GM12878 (cell line): ENCODE results near the gene LIMD2. TPM values are rescaled to one million over a fixed set of nuclear protein-coding genes. Genes with fewer than 3 reads are reported as not detected.

ENCODE experiments used
- ATAC-seq: fragments of 200-7000 bp; cut with Tn5 transposase; 3 replicates; pipeline ENCODE4 v1.9.1; 2020; ENCODE audit warnings: mild to moderate bottlenecking, moderate library complexity
- BruUV-seq: library from RNA; stranded (reverse); fragments of 400-500 nt; replicated peaks from 2 replicates; lab custom pipeline; 2021; lab: Mats Ljungman, UMichigan
- CTCF ChIA-PET: fragments of 300-600 bp; sonication (Branson Sonifier 250); formaldehyde crosslinking; extraction: SDS; loops from one replicate; lab custom pipeline; 2021; ENCODE audit warnings: inconsistent platforms; lab: Yijun Ruan, JAX
- POLR2A ChIA-PET: fragments of 350-600 bp; formaldehyde crosslinking; extraction: SDS; loops from one replicate; lab custom pipeline; 2021; ENCODE audit warnings: inconsistent platforms; lab: Charles Lee
- RAD21 ChIA-PET: fragments of 300-600 bp; sonication (Branson Sonifier 250); formaldehyde crosslinking; loops from one replicate; lab custom pipeline; 2023; ENCODE audit warnings: antibody characterized with exemption; ENCODE audit not compliant: unreplicated experiment; lab: Charles Lee
- SMC1A ChIA-PET: fragments of 300-600 bp; sonication (Branson Sonifier 250); formaldehyde crosslinking; loops from one replicate; lab custom pipeline; 2023; ENCODE audit not compliant: unreplicated experiment, uncharacterized antibody; lab: Charles Lee
- DNase-seq: peaks from one replicate; pipeline ENCODE4 v3.0.0-alpha.2; 2011; ENCODE audit warnings: low read depth, low spot score
- FAIRE-seq: peaks from 3 replicates; lab custom pipeline; 2011; peaks lifted over from hg19 to GRCh38; lab: Jason Lieb, UNC
- H2AFZ ChIP-seq: 2 replicates; pipeline ENCODE4 v1.6.0; 2011; ENCODE audit warnings: low read depth, low read length, control low read depth; ENCODE audit not compliant: control insufficient read depth
- H3K27ac ChIP-seq: 2 replicates; pipeline ENCODE4 v1.5.1; 2011; ENCODE audit warnings: control low read depth; ENCODE audit not compliant: control insufficient read depth, insufficient read depth
- H3K27me3 ChIP-seq, 2 experiments: replicated peaks in 1 of 2; 2 replicates each; pipeline versions ENCODE4 v1.6.0 to v1.6.1; 2011; ENCODE audit warnings: low read length in 1 of 2; ENCODE audit not compliant: control insufficient read depth in 2 of 2, insufficient read depth in 2 of 2
- H3K36me3 ChIP-seq, 2 experiments: 2 replicates each; pipeline ENCODE4 v1.5.1; 2011; ENCODE audit warnings: low read length in 1 of 2; ENCODE audit not compliant: control insufficient read depth in 2 of 2, insufficient read depth in 2 of 2
- H3K4me1 ChIP-seq: 2 replicates; pipeline ENCODE4 v1.6.1; 2011; ENCODE audit warnings: mild to moderate bottlenecking, low read length, moderate library complexity, mixed read lengths; ENCODE audit not compliant: control insufficient read depth, insufficient read depth
- H3K4me2 ChIP-seq: 2 replicates; pipeline ENCODE4 v1.6.0; 2011; ENCODE audit warnings: control low read depth; ENCODE audit not compliant: control insufficient read depth, insufficient read depth
- H3K4me3 ChIP-seq: fragments of 200-600 bp; sonication (generic); 2 replicates; pipeline ENCODE4 v1.5.1; 2016
- H3K79me2 ChIP-seq: 2 replicates; pipeline ENCODE4 v1.6.0; 2011; ENCODE audit warnings: low read length; ENCODE audit not compliant: control insufficient read depth, insufficient read depth
- H3K9ac ChIP-seq: 2 replicates; pipeline ENCODE4 v1.8.0; 2011; ENCODE audit warnings: low read length, control low read depth, mixed read lengths; ENCODE audit not compliant: control insufficient read depth, insufficient read depth
- H3K9me3 ChIP-seq: replicated peaks from 3 replicates; pipeline ENCODE4 v1.5.1; 2011; ENCODE audit warnings: mild to moderate bottlenecking, low read length; ENCODE audit not compliant: control insufficient read depth, insufficient read depth
- H4K20me1 ChIP-seq: 2 replicates; pipeline ENCODE4 v1.6.0; 2011; ENCODE audit not compliant: control insufficient read depth, insufficient read depth
- BACH1 ChIP-seq: fragments of 450-650 bp; IDR thresholded peaks from 2 replicates; pipeline ENCODE4 v1.6.1; 2017; ENCODE audit warnings: mild to moderate bottlenecking, borderline replicate concordance
- BCL3 ChIP-seq: IDR thresholded peaks from 2 replicates; pipeline ENCODE4 v1.6.1; 2011; ENCODE audit warnings: borderline replicate concordance, low read depth, mild to moderate bottlenecking, moderate library complexity, low read length; ENCODE audit not compliant: insufficient read depth, poor library complexity, severe bottlenecking
- FOS ChIP-seq: IDR thresholded peaks from 3 replicates; pipeline ENCODE4 v1.6.1; 2011; ENCODE audit warnings: borderline replicate concordance; ENCODE audit not compliant: insufficient read length; ENCODE audit errors: extremely low read depth
- FOXM1 ChIP-seq: IDR thresholded peaks from 2 replicates; pipeline ENCODE4 v1.6.1; 2012; ENCODE audit warnings: low read depth, mild to moderate bottlenecking, inconsistent platforms, low read length, moderate library complexity
- HCFC1 ChIP-seq: fragments of 150-350 bp; IDR thresholded peaks from 2 replicates; pipeline ENCODE4 v1.6.1; 2014; ENCODE audit warnings: low read length
- MTA3 ChIP-seq: IDR thresholded peaks from 2 replicates; pipeline ENCODE4 v1.6.1; 2012; ENCODE audit warnings: low read length, inconsistent platforms, borderline replicate concordance
- NRF1 ChIP-seq: conservative IDR thresholded peaks from 2 replicates; pipeline ENCODE4 v1.6.1; 2011; ENCODE audit warnings: mild to moderate bottlenecking, low read depth, low read length, improper control_type of control experiment
- PAX5 ChIP-seq: IDR thresholded peaks from 2 replicates; pipeline ENCODE4 v1.6.1; 2011; ENCODE audit warnings: low read depth, low read length, borderline replicate concordance
- PKNOX1 ChIP-seq: fragments of 450-650 bp; IDR thresholded peaks from 2 replicates; pipeline ENCODE4 v1.6.1; 2016; ENCODE audit warnings: mild to moderate bottlenecking
- PML ChIP-seq: IDR thresholded peaks from 2 replicates; pipeline ENCODE4 v1.6.1; 2012; ENCODE audit warnings: low read length, inconsistent platforms
- POLR2A ChIP-seq: IDR thresholded peaks from 2 replicates; pipeline ENCODE4 v1.6.1; 2011; ENCODE audit warnings: low read depth, mild to moderate bottlenecking, low read length
- POLR2AphosphoS2 ChIP-seq: IDR thresholded peaks from 2 replicates; pipeline ENCODE4 v1.6.1; 2011; ENCODE audit warnings: low read depth, mild to moderate bottlenecking, low read length, improper control_type of control experiment, moderate library complexity
- POLR2AphosphoS5 ChIP-seq: IDR thresholded peaks from 2 replicates; pipeline ENCODE4 v1.6.1; 2011; ENCODE audit warnings: mild to moderate bottlenecking, low read length, inconsistent platforms
- SIN3A ChIP-seq: IDR thresholded peaks from 2 replicates; pipeline ENCODE4 v1.6.1; 2012; ENCODE audit warnings: low read depth, low read length, improper control_type of control experiment
- SMAD5 ChIP-seq: IDR thresholded peaks from 2 replicates; pipeline ENCODE4 v1.6.1; 2016; ENCODE audit warnings: antibody characterized with exemption, low read depth
- SPI1 ChIP-seq: IDR thresholded peaks from 2 replicates; pipeline ENCODE4 v1.6.1; 2011; ENCODE audit warnings: low read depth, mild to moderate bottlenecking, low read length, moderate library complexity, borderline replicate concordance; ENCODE audit not compliant: insufficient read depth
- SREBF1 ChIP-seq: IDR thresholded peaks from 2 replicates; pipeline ENCODE4 v1.6.1; 2012; ENCODE audit warnings: mild to moderate bottlenecking, low read length
- TCF3 ChIP-seq: IDR thresholded peaks from 2 replicates; pipeline ENCODE4 v1.6.1; 2012; ENCODE audit warnings: low read depth, mild to moderate bottlenecking, low read length, borderline replicate concordance; ENCODE audit not compliant: insufficient read depth
- YY1 ChIP-seq: IDR thresholded peaks from 2 replicates; pipeline ENCODE4 v1.6.1; 2011; ENCODE audit warnings: low read depth, mild to moderate bottlenecking, low read length
- ZBED1 ChIP-seq: IDR thresholded peaks from 2 replicates; pipeline ENCODE4 v1.6.1; 2016; ENCODE audit warnings: borderline replicate concordance
- WGBS: methylation state at CpG from one replicate; pipeline ENCODE4 v1.1.6; 2016; ENCODE audit warnings: low lambda C conversion rate; ENCODE audit not compliant: insufficient replicate concordance, insufficient coverage; ENCODE audit errors: missing lambda C conversion rate; 5-methylcytosine and 5-hydroxymethylcytosine counted together
- in situ Hi-C: fragments of 300-500 bp; cut with MboI; formaldehyde crosslinking; loops from 9 replicates; pipeline ENCODE4 v1.14.3; 2018; ENCODE audit warnings: mixed read lengths
- intact Hi-C: fragments of 100-400 bp; cut with micrococcal nuclease; formaldehyde crosslinking; loops from one replicate; pipeline ENCODE4 v1.14.2; 2022; ENCODE audit not compliant: unreplicated experiment
- polyA plus RNA-seq, 11 experiments: library from polyadenylated mRNA; depleted of rRNA in 4 of 11; unstranded in 6 of 11; stranded (reverse) in 5 of 11; fragments of >200 nt; fragmentation: Nextera tagmentation in 4 of 11; fragmentation: Illumina TruSeq in 1 of 11; extraction: Ambion mirVana in 4 of 11; extraction: Trizol in 1 of 11; gene quantifications; 1 replicate in 1 of 11; 2 replicates in 10 of 11; pipeline versions ENCODE4 v1.2.1 to v1.2.3, GENCODE V29; 2011 to 2016; ENCODE audit warnings: inconsistent platforms in 2 of 11, missing spikeins in 2 of 11, low read depth in 1 of 11
- total RNA-seq, 4 experiments: library from RNA; depleted of rRNA in 3 of 4; stranded (reverse); fragments of >200 nt in 3 of 4; fragmentation: Illumina TruSeq in 1 of 4; extraction: Trizol in 1 of 4; gene quantifications; 2 replicates each; pipeline versions ENCODE4 v1.2.1 to v1.2.3, GENCODE V29; 2013 to 2021

The LIMD2 gene
- total and polyA plus RNA-seq, 10 of the 15 experiments (the other 5 are each of a cell fraction or from before 2014, with no cell fraction given), result 1.1 to 339 (median 181) TPM

- ATAC-seq (no peak), FAIRE-seq (peak; percentile 41), DNase-seq (no peak)
- RAD21 ChIA-PET, result interaction anchor here (0.6 to 2.1 kb wide), 7 partner anchors 46 to 270 kb away, joined by 3 to 8 read pairs (median 4); partner anchors contain the start of genes CCDC47 and MAP3K3
- Histone ChIP-seq H3K79me2 (peaks cover 34% of the 10 kb centered on the region), H3K27me3 (no peaks in the 10 kb centered on the region), H3K36me3 (peaks cover 14 to 25% of the 10 kb centered on the region in 2 experiments; a peak in 3 of 4 replicates), H3K4me3 (no peak overlapping the region), H2AFZ (no peak overlapping the region), H3K4me2 (peak overlapping the region; percentile 84), H3K4me1 (peaks cover 27% of the 10 kb centered on the region), H4K20me1 (no peaks in the 10 kb centered on the region), H3K9me3 (no peaks in the 10 kb centered on the region), H3K27ac (peak overlapping the region; percentile 52), H3K9ac (no peak overlapping the region; the same call in 1 of the 2 replicates)
- SMC1A ChIA-PET, result interaction anchor here (0.7 to 1.7 kb wide), 4 partner anchors 47 to 91 kb away, joined by 3 to 6 read pairs (median 4); partner anchors contain the start of gene MAP3K3
- CTCF ChIA-PET, result interaction anchor here (0.8 to 3.3 kb wide), 10 partner anchors 11 to 454 kb away, joined by 3 to 12 read pairs (median 4); no protein-coding TSS in a partner anchor
- WGBS, result 19% methylated on average over 15 of the region's 15 CpGs
- in situ Hi-C loops (no loop called here), intact Hi-C loops (loop anchor here (5.0 to 10.0 kb wide), 3 partner anchors 140 to 270 kb away; partner anchors contain the start of genes DCAF7 and SMARCD2)
- POLR2A ChIA-PET, result interaction anchor here (0.6 to 2.1 kb wide), 14 partner anchors 9 to 1616 kb away, joined by 3 to 11 read pairs (median 4); partner anchors contain the start of genes CCDC47 and DDX42
- TSS peak; percentile 52 for BruUV-seq
- TF ChIP-seq FOXM1 (no peak), SIN3A (no peak), MTA3 (peak; percentile 82; the same call in 1 of the 2 replicates), PKNOX1 (0 out of 2 replicates have a peak, but pooled peaks have one; percentile 7), TCF3 (0 out of 2 replicates have a peak, but pooled peaks have one; percentile 19), HCFC1 (no peak), YY1 (no peak), PML (peak; percentile 32; the same call in 1 of the 2 replicates), BACH1 (peak; percentile 63; the same call in 1 of the 2 replicates), SPI1 (peak; percentile 31; the same call in 1 of the 2 replicates), POLR2AphosphoS2 (0 out of 2 replicates have a peak, but pooled peaks have one; percentile 5), FOS (no peak), NRF1 (no peak), SREBF1 (no peak), POLR2A (peak; percentile 84), BCL3 (peak; percentile 57), PAX5 (0 out of 2 replicates have a peak, but pooled peaks have one; percentile 5), SMAD5 (no peak; the same call in 1 of the 2 replicates), POLR2AphosphoS5 (peak; percentile 58), ZBED1 (peak; percentile 21; the same call in 1 of the 2 replicates)
Measured at GRCh38 chr17:63694950-63695773, 4.8 kb downstream of the LIMD2 start.
